CD4-positive, alpha-beta T cell (primary cell): Measurements from ENCODE around the gene MYMK. TPM values are rescaled to one million over a fixed set of nuclear protein-coding genes. Genes with fewer than 3 reads are reported as not detected.

Experiments
- ATAC-seq: fragments of 200-7000 bp; cut with Tn5 transposase; one replicate; pipeline ENCODE4 v1.10.0; 2022; ENCODE audit warnings: mild to moderate bottlenecking; ENCODE audit not compliant: poor library complexity
- CTCF ChIA-PET: fragments of 350-600 bp; sonication (Branson Sonifier 250); formaldehyde crosslinking; loops from one replicate; lab custom pipeline; 2021; ENCODE audit warnings: antibody characterized with exemption, inconsistent platforms; lab: Charles Lee
- POLR2A ChIA-PET: fragments of 350-600 bp; sonication (Branson Sonifier 250); formaldehyde crosslinking; loops from one replicate; lab custom pipeline; 2021; ENCODE audit warnings: antibody characterized with exemption, inconsistent platforms; lab: Charles Lee
- DNase-seq, 14 experiments: peaks; one replicate each; pipeline ENCODE4 v3.0.0-alpha.2; 2013 to 2020; ENCODE audit warnings: mixed read lengths in 2 of 14
- H3K27ac ChIP-seq, 2 donors: one replicate each; pipeline versions ENCODE4 v1.5.1 to v1.7.0; 2013; ENCODE audit warnings: low read length in 2 of 2, low read depth in 1 of 2, mild to moderate bottlenecking in 1 of 2
- H3K27me3 ChIP-seq, 2 experiments: 1 replicate in 1 of 2; 2 replicates in 1 of 2; pipeline versions ENCODE4 v1.6.1 to v1.7.0; 2013; ENCODE audit warnings: low read length in 2 of 2, control low read depth in 1 of 2, mild to moderate bottlenecking in 1 of 2, moderate library complexity in 1 of 2; ENCODE audit not compliant: insufficient read depth in 2 of 2, control insufficient read depth in 1 of 2
- H3K36me3 ChIP-seq: one replicate; pipeline ENCODE4 v1.6.1; 2013; ENCODE audit warnings: low read length, control low read depth; ENCODE audit not compliant: insufficient read depth
- H3K4me1 ChIP-seq: one replicate; pipeline ENCODE4 v1.6.1; 2013; ENCODE audit warnings: low read length, control low read depth; ENCODE audit not compliant: insufficient read depth
- H3K4me3 ChIP-seq: one replicate; pipeline ENCODE4 v1.5.1; 2013; ENCODE audit warnings: mild to moderate bottlenecking, low read length, moderate library complexity
- H3K9me3 ChIP-seq, 2 experiments: 1 replicate in 1 of 2; 2 replicates in 1 of 2; pipeline versions ENCODE4 v1.6.1 to v1.7.0; 2013; ENCODE audit warnings: low read length in 2 of 2, mild to moderate bottlenecking in 2 of 2, control low read depth in 1 of 2, moderate library complexity in 1 of 2; ENCODE audit not compliant: control insufficient read depth in 1 of 2, insufficient read depth in 1 of 2
- H3K27ac Mint-ChIP-seq: one replicate; pipeline ENCODE4 v1.8.0; 2020; ENCODE audit warnings: mixed read lengths
- H3K27me3 Mint-ChIP-seq: one replicate; pipeline ENCODE4 v1.8.0; 2021; ENCODE audit warnings: mixed read lengths
- H3K36me3 Mint-ChIP-seq: one replicate; pipeline ENCODE4 v1.8.0; 2021; ENCODE audit warnings: low read depth, mixed read lengths
- H3K4me1 Mint-ChIP-seq: one replicate; pipeline ENCODE4 v1.8.0; 2021; ENCODE audit warnings: low read depth, mixed read lengths
- H3K4me3 Mint-ChIP-seq: one replicate; pipeline ENCODE4 v1.8.0; 2020; ENCODE audit warnings: mild to moderate bottlenecking, mixed read lengths
- H3K9me3 Mint-ChIP-seq: one replicate; pipeline ENCODE4 v1.8.0; 2020; ENCODE audit warnings: mixed read lengths
- intact Hi-C, 2 experiments: fragments of 100-400 bp; cut with DNase I in 1 of 2; cut with micrococcal nuclease in 1 of 2; formaldehyde crosslinking; loops; one replicate each; pipeline versions ENCODE4 v1.15.1 to v1.9.0; 2023 to 2025; cut with DNase I, micrococcal nuclease
- total RNA-seq, 174 experiments: library from RNA in 2 of 174; stranded (reverse) in 2 of 174; gene quantifications; one replicate each; pipeline ENCODE4 v1.2.3 and lab custom pipeline; 2021 to 2026
- TF ChIP-seq, protein P1 (sequence below): fragments of 200-600 bp; IDR thresholded peaks from one replicate; pipeline ENCODE4 v1.8.0; 2022; ENCODE audit warnings: antibody characterized with exemption, mild to moderate bottlenecking

The MYMK gene
- total RNA-seq, 2 experiments from 2014 or later: not detected

- Histone ChIP-seq H3K27me3 (no peaks in the 10 kb centered on the region), H3K36me3 (no peaks in the 10 kb centered on the region), H3K4me1 (peaks cover 24% of the 10 kb centered on the region), H3K27ac (no peak overlapping the region), H3K4me3 (no peak overlapping the region), H3K9me3 (no peaks in the 10 kb centered on the region)
- ATAC-seq (no peak), DNase-seq (no peak)
- H3K27me3 Mint-ChIP-seq: no peaks in the 10 kb centered on the region
- peak overlapping the region; percentile 14 for H3K27ac Mint-ChIP-seq
- ChIA-PET POLR2A (interaction anchor here (0.6 kb wide), 1 partner anchor 59 kb away, joined by 3 read pairs; no protein-coding TSS in a partner anchor), CTCF (no interaction called here)
- no peaks in the 10 kb centered on the region for H3K9me3 Mint-ChIP-seq
- intact Hi-C loops: loop anchor here in 1 of 2 experiments (1.0 to 5.0 kb wide), 3 partner anchors 17 to 450 kb away; partner anchors contain the start of gene SURF6
- peaks cover 9% of the 10 kb centered on the region for H3K4me1 Mint-ChIP-seq
- TF ChIP-seq, protein P1, sequence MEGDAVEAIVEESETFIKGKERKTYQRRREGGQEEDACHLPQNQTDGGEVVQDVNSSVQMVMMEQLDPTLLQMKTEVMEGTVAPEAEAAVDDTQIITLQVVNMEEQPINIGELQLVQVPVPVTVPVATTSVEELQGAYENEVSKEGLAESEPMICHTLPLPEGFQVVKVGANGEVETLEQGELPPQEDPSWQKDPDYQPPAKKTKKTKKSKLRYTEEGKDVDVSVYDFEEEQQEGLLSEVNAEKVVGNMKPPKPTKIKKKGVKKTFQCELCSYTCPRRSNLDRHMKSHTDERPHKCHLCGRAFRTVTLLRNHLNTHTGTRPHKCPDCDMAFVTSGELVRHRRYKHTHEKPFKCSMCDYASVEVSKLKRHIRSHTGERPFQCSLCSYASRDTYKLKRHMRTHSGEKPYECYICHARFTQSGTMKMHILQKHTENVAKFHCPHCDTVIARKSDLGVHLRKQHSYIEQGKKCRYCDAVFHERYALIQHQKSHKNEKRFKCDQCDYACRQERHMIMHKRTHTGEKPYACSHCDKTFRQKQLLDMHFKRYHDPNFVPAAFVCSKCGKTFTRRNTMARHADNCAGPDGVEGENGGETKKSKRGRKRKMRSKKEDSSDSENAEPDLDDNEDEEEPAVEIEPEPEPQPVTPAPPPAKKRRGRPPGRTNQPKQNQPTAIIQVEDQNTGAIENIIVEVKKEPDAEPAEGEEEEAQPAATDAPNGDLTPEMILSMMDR: no peak
- peak overlapping the region; percentile 42 for H3K4me3 Mint-ChIP-seq
- H3K36me3 Mint-ChIP-seq: no peaks in the 10 kb centered on the region
These were observed 47.3 kb downstream of the MYMK start for GRCh38 chr9:133477461-133477860.

- Mint-ChIP-seq H3K4me3 (no peak overlapping the region), H3K36me3 (no peaks in the 10 kb centered on the region), H3K27ac (no peak overlapping the region), H3K4me1 (peaks cover 9% of the 10 kb centered on the region), H3K9me3 (no peaks in the 10 kb centered on the region), H3K27me3 (no peaks in the 10 kb centered on the region)
- TF ChIP-seq, protein P1: no peak
- no peaks in the 10 kb centered on the region for H3K27me3 ChIP-seq
- no peak overlapping the region for H3K27ac ChIP-seq
- H3K4me3 ChIP-seq: no peak overlapping the region
- ATAC-seq (no peak), DNase-seq (no peak)
- intact Hi-C loops: loop anchor here in 1 of 2 experiments (1.0 to 5.0 kb wide), 3 partner anchors 17 to 450 kb away; partner anchors contain the start of gene SURF6
- H3K9me3 ChIP-seq: no peaks in the 10 kb centered on the region
- CTCF ChIA-PET: no interaction called here
- no peaks in the 10 kb centered on the region for H3K36me3 ChIP-seq
- POLR2A ChIA-PET: no interaction called here
- H3K4me1 ChIP-seq: peaks cover 24% of the 10 kb centered on the region
These were observed 47.8 kb downstream of the MYMK start for GRCh38 chr9:133476941-133477340.

DNA sequence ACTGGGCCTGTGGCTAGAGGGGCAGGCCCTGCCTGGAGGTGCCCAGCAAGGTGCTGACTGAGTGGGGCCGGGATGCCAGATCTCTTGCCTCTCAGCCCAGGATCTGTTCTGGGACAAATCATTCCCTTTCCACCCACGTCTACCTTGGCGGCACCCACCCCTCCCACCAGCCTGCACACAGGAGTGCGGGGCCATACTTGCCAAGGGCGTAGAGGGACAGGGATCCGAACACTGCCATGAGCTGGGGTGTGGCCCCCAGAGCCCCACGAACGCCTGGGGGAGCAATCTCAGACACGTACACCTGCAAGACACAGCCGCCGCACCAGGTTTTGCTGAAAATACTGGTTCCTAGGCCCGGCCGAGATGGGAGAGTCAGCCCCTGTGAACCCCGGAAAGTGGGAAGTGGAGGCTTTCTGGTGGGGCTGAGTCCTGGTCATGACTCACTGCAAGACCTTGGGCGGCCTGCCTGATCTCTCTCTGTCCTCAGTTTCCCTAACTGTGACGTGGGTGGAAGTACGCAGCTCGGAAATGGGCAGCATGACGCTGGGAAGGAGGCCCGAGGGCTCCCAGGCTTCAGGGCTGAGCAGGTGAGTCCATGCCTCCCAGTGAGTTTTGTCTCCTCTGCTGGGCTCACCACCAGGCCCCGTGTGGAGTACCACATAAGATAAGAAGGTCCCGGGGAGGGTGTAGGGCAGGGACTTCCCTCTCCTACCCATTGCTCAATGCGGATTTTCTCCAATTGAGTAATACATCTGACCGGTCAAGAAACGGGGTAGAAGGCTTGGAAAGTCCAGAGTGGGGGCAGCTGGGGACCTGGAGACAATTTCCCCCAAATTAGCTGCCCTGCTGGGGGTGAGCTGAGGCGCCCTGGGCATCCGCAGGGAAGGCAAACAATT lies 48.5 kb downstream of the MYMK start:
- Histone ChIP-seq H3K27me3 (no peaks in the 10 kb centered on the region), H3K27ac (no peak overlapping the region), H3K4me1 (peaks cover 24% of the 10 kb centered on the region), H3K4me3 (no peak overlapping the region), H3K36me3 (no peaks in the 10 kb centered on the region), H3K9me3 (no peaks in the 10 kb centered on the region)
- TF ChIP-seq, protein P1: no peak
- ChIA-PET CTCF (no interaction called here), POLR2A (no interaction called here)
- Mint-ChIP-seq H3K9me3 (no peaks in the 10 kb centered on the region), H3K36me3 (no peaks in the 10 kb centered on the region), H3K4me3 (no peak overlapping the region), H3K4me1 (peaks cover 9% of the 10 kb centered on the region), H3K27me3 (no peaks in the 10 kb centered on the region), H3K27ac (no peak overlapping the region)
- ATAC-seq: no peak
- intact Hi-C loops: loop anchor here in 1 of 2 experiments (5.0 kb wide), 2 partner anchors 139 to 449 kb away; partner anchors contain the start of gene SURF6
- peak in 2 of 14 experiments; percentile 63 to 69 for DNase-seq
